Measurements from ENCODE around the gene PHRF1. TPM values are rescaled to one million over a fixed set of nuclear protein-coding genes. Genes with fewer than 3 reads are reported as not detected.

Gene PHRF1
- total and polyA plus RNA-seq, 4 donors, result 2.4 to 25.2 (median 18.8) TPM

- Histone ChIP-seq H3K9ac (ENCODE audit: low read depth in 1 of 2, low read length in 2 of 2) (no peak overlapping the region), H3K4me1 (ENCODE audit: control insufficient read depth in 4 of 4, insufficient read depth in 4 of 4, low read length in 3 of 4) (peaks cover 21 to 40% (median 29%) of the 10 kb centered on the region in 4 donors), H3K9me3 (ENCODE audit: control insufficient read depth in 4 of 4, low read length in 3 of 4) (no peaks in the 10 kb centered on the region), H3K27ac (ENCODE audit: low read depth in 1 of 2, low read length in 2 of 2) (peak overlapping the region; percentile 27 to 76), H3K27me3 (ENCODE audit: control insufficient read depth in 4 of 4, insufficient read depth in 4 of 4, low read length in 3 of 4) (no peaks in the 10 kb centered on the region), H3K36me3 (ENCODE audit: control insufficient read depth in 4 of 4, insufficient read depth in 3 of 4, low read depth in 1 of 4, low read length in 3 of 4) (peaks cover 0 to 8% (median 6%) of the 10 kb centered on the region in 4 donors), H3K4me3 (ENCODE audit: low read depth in 1 of 3, low read length in 3 of 3) (no peak overlapping the region)
- TF ChIP-seq JUND (IDR thresholded peaks at IDR 0.05) (no peak), FOXA1 (IDR thresholded peaks at IDR 0.05) (no peak), RXRA (IDR thresholded peaks at IDR 0.05) (no peak), GABPA (IDR thresholded peaks at IDR 0.05 in 1 of 2, conservative IDR thresholded peaks at IDR 0.05 in 1 of 2) (no peak), HNF4G (IDR thresholded peaks at IDR 0.05) (no peak), ZBTB33 (IDR thresholded peaks at IDR 0.05) (no peak), SP1 (IDR thresholded peaks at IDR 0.05) (no peak), EGR1 (IDR thresholded peaks at IDR 0.05; ENCODE audit: low read depth in 2 of 2) (no peak), REST (IDR thresholded peaks at IDR 0.05) (no peak), NR2F2 (IDR thresholded peaks at IDR 0.05) (no peak), CTCF (IDR thresholded peaks at IDR 0.05; ENCODE audit: low read depth, low read length, missing input control) (no peak), HNF4A (conservative IDR thresholded peaks at IDR 0.05) (no peak), ATF3 (IDR thresholded peaks at IDR 0.05) (no peak), YY1 (IDR thresholded peaks at IDR 0.05) (no peak), TAF1 (conservative IDR thresholded peaks at IDR 0.05) (no peak), FOXA2 (IDR thresholded peaks at IDR 0.05) (no peak), MAX (IDR thresholded peaks at IDR 0.05) (no peak)
- no peak for DNase-seq (ENCODE audit: low spot score)
- WGBS, result 88% methylated on average over 15 of the region's 15 CpGs
These were observed 17.1 kb upstream of the PHRF1 start for GRCh38 chr11:559020-559620.
